ENCODE measurements around the gene VWDE. TPM values are rescaled to one million over a fixed set of nuclear protein-coding genes. Genes with fewer than 3 reads are reported as not detected.

VWDE gene
- total RNA-seq, 2 donors from 2014 or later, result 11.8 to 12.1 TPM

DNA sequence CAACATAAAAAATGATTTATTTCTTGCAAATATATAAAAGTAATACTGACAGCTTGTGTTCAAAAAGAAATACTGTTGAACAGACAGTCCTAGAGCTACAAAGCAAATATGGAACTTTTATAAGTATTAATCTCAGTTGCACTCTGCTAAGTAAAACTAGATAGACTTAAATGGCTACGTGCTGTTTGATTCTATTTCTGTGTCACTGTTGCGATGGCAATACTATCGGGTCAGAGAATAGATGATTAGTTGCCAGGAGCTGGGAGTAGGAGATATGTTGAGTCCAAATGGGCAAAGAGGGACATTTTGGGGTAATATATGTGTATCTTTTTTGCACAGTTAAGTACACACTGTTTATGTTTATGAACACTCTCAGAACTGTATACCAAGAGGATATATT is 41.1 kb upstream of the VWDE start:
- H3K9ac ChIP-seq (ENCODE audit: extremely low read depth, low read length, poor library complexity, severe bottlenecking), result no peak overlapping the region
- H3K4me3 Mint-ChIP-seq, result no peak overlapping the region
- no peak for DNase-seq
- no peaks in the 10 kb centered on the region for H3K36me3 ChIP-seq (ENCODE audit: control insufficient read depth, insufficient read depth, low read length)
- no peaks in the 10 kb centered on the region for H3K4me1 ChIP-seq (ENCODE audit: control insufficient read depth, insufficient read depth, low read length)
- no peak overlapping the region for H3K27ac Mint-ChIP-seq
- no peaks in the 10 kb centered on the region for H3K9me3 ChIP-seq (ENCODE audit: control insufficient read depth, low read length)
- H3K36me3 Mint-ChIP-seq (ENCODE audit: low read depth), result no peaks in the 10 kb centered on the region
- WGBS, 2 experiments (ENCODE audit: insufficient coverage in 1 of 2, insufficient read length in 1 of 2), result 92% methylated on average over 3 of the region's 3 CpGs
- H3K9me3 Mint-ChIP-seq, result peaks cover 7% of the 10 kb centered on the region
- H3K27ac ChIP-seq (ENCODE audit: low read depth, low read length), result no peak overlapping the region
- TF ChIP-seq, protein P1, sequence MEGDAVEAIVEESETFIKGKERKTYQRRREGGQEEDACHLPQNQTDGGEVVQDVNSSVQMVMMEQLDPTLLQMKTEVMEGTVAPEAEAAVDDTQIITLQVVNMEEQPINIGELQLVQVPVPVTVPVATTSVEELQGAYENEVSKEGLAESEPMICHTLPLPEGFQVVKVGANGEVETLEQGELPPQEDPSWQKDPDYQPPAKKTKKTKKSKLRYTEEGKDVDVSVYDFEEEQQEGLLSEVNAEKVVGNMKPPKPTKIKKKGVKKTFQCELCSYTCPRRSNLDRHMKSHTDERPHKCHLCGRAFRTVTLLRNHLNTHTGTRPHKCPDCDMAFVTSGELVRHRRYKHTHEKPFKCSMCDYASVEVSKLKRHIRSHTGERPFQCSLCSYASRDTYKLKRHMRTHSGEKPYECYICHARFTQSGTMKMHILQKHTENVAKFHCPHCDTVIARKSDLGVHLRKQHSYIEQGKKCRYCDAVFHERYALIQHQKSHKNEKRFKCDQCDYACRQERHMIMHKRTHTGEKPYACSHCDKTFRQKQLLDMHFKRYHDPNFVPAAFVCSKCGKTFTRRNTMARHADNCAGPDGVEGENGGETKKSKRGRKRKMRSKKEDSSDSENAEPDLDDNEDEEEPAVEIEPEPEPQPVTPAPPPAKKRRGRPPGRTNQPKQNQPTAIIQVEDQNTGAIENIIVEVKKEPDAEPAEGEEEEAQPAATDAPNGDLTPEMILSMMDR (conservative IDR thresholded peaks at IDR 0.05), result no peak
- no peaks in the 10 kb centered on the region for H3K4me1 Mint-ChIP-seq
- H3K27me3 ChIP-seq (ENCODE audit: control insufficient read depth, insufficient read depth, low read length, poor library complexity, severe bottlenecking), result no peaks in the 10 kb centered on the region
- no peak overlapping the region for H3K4me3 ChIP-seq (ENCODE audit: low read length)
- H3K27me3 Mint-ChIP-seq (ENCODE audit: insufficient read depth), result peaks cover 6% of the 10 kb centered on the region

DNA sequence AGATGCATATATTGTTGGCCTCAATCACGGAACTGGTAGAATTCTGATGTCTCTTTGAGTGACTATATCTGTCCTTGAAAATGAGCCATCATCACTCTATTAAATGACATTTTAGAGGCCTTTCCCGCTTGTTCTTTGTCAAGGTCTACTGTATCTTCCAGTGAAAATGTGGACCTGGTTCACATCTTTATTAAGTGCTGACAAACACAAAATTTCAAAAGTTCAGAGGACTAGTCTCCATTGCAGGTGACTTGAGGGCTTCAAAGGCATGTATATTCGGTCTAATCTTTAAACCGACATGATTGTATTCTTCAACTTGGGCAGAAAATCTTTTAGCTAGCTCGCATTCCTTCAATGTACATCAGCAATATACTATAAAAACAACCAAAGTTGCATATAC is 36.6 kb upstream of the VWDE start:
- WGBS, 2 experiments (ENCODE audit: insufficient coverage in 1 of 2, insufficient read length in 1 of 2), result 86 to 94% methylated on average over 5 of the region's 5 CpGs
- peaks cover 6% of the 10 kb centered on the region for H3K4me1 ChIP-seq (ENCODE audit: control insufficient read depth, insufficient read depth, low read length)
- H3K36me3 ChIP-seq (ENCODE audit: control insufficient read depth, insufficient read depth, low read length), result no peaks in the 10 kb centered on the region
- H3K27ac Mint-ChIP-seq, result no peak overlapping the region
- peaks cover 6% of the 10 kb centered on the region for H3K27me3 Mint-ChIP-seq (ENCODE audit: insufficient read depth)
- H3K4me3 Mint-ChIP-seq, result no peak overlapping the region
- no peak overlapping the region for H3K27ac ChIP-seq (ENCODE audit: low read depth, low read length)
- no peak for DNase-seq
- H3K9me3 Mint-ChIP-seq, result peaks cover 7% of the 10 kb centered on the region
- no peaks in the 10 kb centered on the region for H3K27me3 ChIP-seq (ENCODE audit: control insufficient read depth, insufficient read depth, low read length, poor library complexity, severe bottlenecking)
- no peaks in the 10 kb centered on the region for H3K36me3 Mint-ChIP-seq (ENCODE audit: low read depth)
- H3K4me3 ChIP-seq (ENCODE audit: low read length), result no peak overlapping the region
- TF ChIP-seq, protein P1 (conservative IDR thresholded peaks at IDR 0.05), result no peak
- H3K9ac ChIP-seq (ENCODE audit: extremely low read depth, low read length, poor library complexity, severe bottlenecking), result no peak overlapping the region
- H3K4me1 Mint-ChIP-seq, result peaks cover 19% of the 10 kb centered on the region
- no peaks in the 10 kb centered on the region for H3K9me3 ChIP-seq (ENCODE audit: control insufficient read depth, low read length)

DNA sequence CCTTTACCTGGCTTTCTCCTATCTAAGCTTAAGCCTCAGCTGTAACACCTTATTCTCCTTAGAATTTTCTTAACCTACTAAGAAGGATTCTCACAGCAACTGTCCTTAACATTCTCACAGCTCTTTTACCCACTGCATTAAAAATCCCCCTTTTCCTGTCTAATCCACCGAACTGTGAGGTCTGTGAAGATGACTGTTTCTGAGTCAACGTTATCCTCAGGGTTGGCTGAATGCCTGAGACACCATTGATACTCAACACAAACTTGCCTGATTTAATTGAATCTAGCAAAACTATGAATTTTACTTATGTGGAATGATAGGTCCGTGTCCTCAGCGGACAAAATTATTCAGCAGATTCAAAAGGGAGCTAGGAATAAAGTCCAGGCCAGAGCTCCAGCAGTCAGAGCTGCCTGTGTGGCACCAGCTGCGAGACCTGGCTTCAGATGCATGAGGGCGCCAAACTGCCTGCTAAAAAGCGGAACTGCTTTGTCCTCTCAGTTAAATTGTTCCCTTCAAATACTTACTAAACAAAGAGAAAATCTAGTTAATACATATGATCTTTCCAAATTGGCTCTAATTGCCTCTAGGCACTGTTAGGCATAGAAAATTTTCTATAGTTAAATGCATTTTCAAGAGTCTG is 33.4 kb upstream of the VWDE start:
- H3K36me3 ChIP-seq (ENCODE audit: control insufficient read depth, insufficient read depth, low read length), result no peaks in the 10 kb centered on the region
- peak overlapping the region; percentile 23 for H3K27ac Mint-ChIP-seq
- H3K9ac ChIP-seq (ENCODE audit: extremely low read depth, low read length, poor library complexity, severe bottlenecking), result no peak overlapping the region
- 56 to 63% methylated on average over 4 to 7 of the region's 7 CpGs for WGBS, 2 experiments (ENCODE audit: insufficient coverage in 1 of 2, insufficient read length in 1 of 2)
- H3K4me1 ChIP-seq (ENCODE audit: control insufficient read depth, insufficient read depth, low read length), result peaks cover 8% of the 10 kb centered on the region
- TF ChIP-seq, protein P1 (conservative IDR thresholded peaks at IDR 0.05), result peak; percentile 64
- H3K4me3 ChIP-seq (ENCODE audit: low read length), result no peak overlapping the region
- no peaks in the 10 kb centered on the region for H3K9me3 Mint-ChIP-seq
- DNase-seq, result peak; percentile 75
- H3K27me3 ChIP-seq (ENCODE audit: control insufficient read depth, insufficient read depth, low read length, poor library complexity, severe bottlenecking), result no peaks in the 10 kb centered on the region
- H3K36me3 Mint-ChIP-seq (ENCODE audit: low read depth), result no peaks in the 10 kb centered on the region
- H3K4me1 Mint-ChIP-seq, result peaks cover 23% of the 10 kb centered on the region
- H3K27ac ChIP-seq (ENCODE audit: low read depth, low read length), result no peak overlapping the region
- no peak overlapping the region for H3K4me3 Mint-ChIP-seq
- H3K9me3 ChIP-seq (ENCODE audit: control insufficient read depth, low read length), result no peaks in the 10 kb centered on the region
- H3K27me3 Mint-ChIP-seq (ENCODE audit: insufficient read depth), result peaks cover 2% of the 10 kb centered on the region
